ENCODE results near the gene GSS. TPM values are rescaled to one million over a fixed set of nuclear protein-coding genes. Genes with fewer than 3 reads are reported as not detected.

The GSS gene
- total and polyA plus RNA-seq, 2 of the 8 experiments (the other 6 are each of a cell fraction or from before 2014, with no cell fraction given) = 34.6 to 43.2 TPM

GRCh38 chr20:34983995-34984735, 28.6 kb upstream of the GSS start (continued):
- TF ChIP-seq GTF2F1 (IDR thresholded peaks at IDR 0.05; ENCODE audit: borderline replicate concordance, low read depth, low read length) (no peak), CHD2 (IDR thresholded peaks at IDR 0.05; ENCODE audit: low read length) (no peak), CREB1 (IDR thresholded peaks at IDR 0.05) (no peak; the same call in 1 of the 2 replicates), HDAC2 (IDR thresholded peaks at IDR 0.05; ENCODE audit: borderline replicate concordance in 1 of 2, low read depth in 2 of 2, low read length in 2 of 2) (peak; percentile 33 to 77; a peak in 2 of 4 replicates), TCF12 (IDR thresholded peaks at IDR 0.05; ENCODE audit: low read depth, low read length) (peak; percentile 97), CTBP2 (IDR thresholded peaks at IDR 0.05; ENCODE audit: borderline replicate concordance, insufficient read depth, insufficient read length, low read length) (peak; percentile 80), BCL11A (IDR thresholded peaks at IDR 0.05; ENCODE audit: low read depth in 2 of 2, low read length in 2 of 2) (peak in 1 of 2 experiments; percentile 39), JUN (IDR thresholded peaks at IDR 0.05; ENCODE audit: low read depth, low read length) (no peak), FOSL1 (IDR thresholded peaks at IDR 0.05; ENCODE audit: insufficient read depth, low read depth, low read length) (no peak), ATF2 (IDR thresholded peaks at IDR 0.05; ENCODE audit: low read length) (peak; percentile 70; the same call in 1 of the 2 replicates), RXRA (IDR thresholded peaks at IDR 0.05; ENCODE audit: insufficient read depth, low read depth, low read length) (peak; percentile 92), POLR2AphosphoS5 (IDR thresholded peaks at IDR 0.05; ENCODE audit: low read depth, low read length) (peak; percentile 77), POU5F1 (IDR thresholded peaks at IDR 0.05; ENCODE audit: low read depth, low read length) (peak; percentile 82), TEAD4 (IDR thresholded peaks at IDR 0.05; ENCODE audit: low read depth, low read length) (no peak), TAF1 (IDR thresholded peaks at IDR 0.05; ENCODE audit: low read depth, low read length) (no peak), CBX5 (IDR thresholded peaks at IDR 0.05; ENCODE audit: low read depth, low read length) (no peak), SP4 (IDR thresholded peaks at IDR 0.05; ENCODE audit: low read length) (peak; percentile 40; the same call in 1 of the 2 replicates), TAF7 (optimal IDR thresholded peaks at IDR 0.05; ENCODE audit: borderline replicate concordance, low read depth, low read length) (no peak), MAX (IDR thresholded peaks at IDR 0.05) (peak; percentile 23; the same call in 1 of the 2 replicates), CBX8 (IDR thresholded peaks at IDR 0.05; ENCODE audit: borderline replicate concordance, low read depth, low read length) (no peak), RAD21 (IDR thresholded peaks at IDR 0.05 in 1 of 2, conservative IDR thresholded peaks at IDR 0.05 in 1 of 2; ENCODE audit: low read depth in 2 of 2, low read length in 2 of 2) (0 out of 4 replicates have a peak, but pooled peaks of 1 of the 2 experiments have one; percentile 4)

Measured in H1 (cell line).